Measurements from ENCODE around the gene PKIB. TPM values are rescaled to one million over a fixed set of nuclear protein-coding genes. Genes with fewer than 3 reads are reported as not detected.

The PKIB gene
- total and polyA plus RNA-seq, 3 donors from 2014 or later: 1.4 to 5.0 (median 3.3) TPM

DNA sequence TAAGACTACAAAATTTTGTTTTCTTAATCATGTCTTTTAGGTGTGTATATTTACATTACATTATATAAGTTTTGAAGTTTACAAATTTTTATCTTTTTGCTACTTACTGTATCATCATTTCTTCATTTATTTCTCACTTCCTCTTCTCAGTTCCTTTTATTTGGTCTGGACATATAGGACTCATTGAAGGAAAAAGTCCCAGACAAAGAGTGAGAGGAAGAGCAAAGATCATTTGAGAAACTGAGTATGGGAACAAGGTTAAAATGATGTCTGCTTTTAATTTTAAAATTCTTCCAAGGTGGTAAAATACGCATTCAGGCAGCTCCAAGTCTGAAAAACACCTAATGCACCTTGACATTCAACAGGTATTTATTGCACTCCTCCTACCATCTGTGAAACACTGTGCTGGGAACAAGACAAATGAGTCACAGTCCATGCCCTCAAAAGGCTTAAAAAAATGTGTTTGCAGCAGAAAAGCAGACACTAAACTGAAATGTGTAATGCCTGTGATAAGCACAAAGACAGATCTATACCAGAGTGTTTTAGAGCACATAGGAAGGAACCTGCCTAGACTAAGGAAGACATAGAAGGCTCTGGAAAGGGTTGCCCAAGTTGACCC lies 63.2 kb downstream of the PKIB start:
- Histone ChIP-seq H3K27me3 (no peaks in the 10 kb centered on the region), H3K4me1 (no peaks in the 10 kb centered on the region), H3K27ac (no peak overlapping the region), H3K36me3 (ENCODE audit: low read depth, missing control alignments) (no peaks in the 10 kb centered on the region), H3K9me3 (no peaks in the 10 kb centered on the region), H3K4me3 (no peak overlapping the region)
- intact Hi-C loops (cut with DNase I; ENCODE audit: low total_unique reads): no loop called here
- no peak for DNase-seq
- TF ChIP-seq POLR2A (IDR thresholded peaks at IDR 0.05): no peak
- TF ChIP-seq, protein P1, sequence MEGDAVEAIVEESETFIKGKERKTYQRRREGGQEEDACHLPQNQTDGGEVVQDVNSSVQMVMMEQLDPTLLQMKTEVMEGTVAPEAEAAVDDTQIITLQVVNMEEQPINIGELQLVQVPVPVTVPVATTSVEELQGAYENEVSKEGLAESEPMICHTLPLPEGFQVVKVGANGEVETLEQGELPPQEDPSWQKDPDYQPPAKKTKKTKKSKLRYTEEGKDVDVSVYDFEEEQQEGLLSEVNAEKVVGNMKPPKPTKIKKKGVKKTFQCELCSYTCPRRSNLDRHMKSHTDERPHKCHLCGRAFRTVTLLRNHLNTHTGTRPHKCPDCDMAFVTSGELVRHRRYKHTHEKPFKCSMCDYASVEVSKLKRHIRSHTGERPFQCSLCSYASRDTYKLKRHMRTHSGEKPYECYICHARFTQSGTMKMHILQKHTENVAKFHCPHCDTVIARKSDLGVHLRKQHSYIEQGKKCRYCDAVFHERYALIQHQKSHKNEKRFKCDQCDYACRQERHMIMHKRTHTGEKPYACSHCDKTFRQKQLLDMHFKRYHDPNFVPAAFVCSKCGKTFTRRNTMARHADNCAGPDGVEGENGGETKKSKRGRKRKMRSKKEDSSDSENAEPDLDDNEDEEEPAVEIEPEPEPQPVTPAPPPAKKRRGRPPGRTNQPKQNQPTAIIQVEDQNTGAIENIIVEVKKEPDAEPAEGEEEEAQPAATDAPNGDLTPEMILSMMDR (IDR thresholded peaks at IDR 0.05): no peak
- WGBS, 2 donors: 88 to 89% methylated on average over 1 of the region's 1 CpG

DNA sequence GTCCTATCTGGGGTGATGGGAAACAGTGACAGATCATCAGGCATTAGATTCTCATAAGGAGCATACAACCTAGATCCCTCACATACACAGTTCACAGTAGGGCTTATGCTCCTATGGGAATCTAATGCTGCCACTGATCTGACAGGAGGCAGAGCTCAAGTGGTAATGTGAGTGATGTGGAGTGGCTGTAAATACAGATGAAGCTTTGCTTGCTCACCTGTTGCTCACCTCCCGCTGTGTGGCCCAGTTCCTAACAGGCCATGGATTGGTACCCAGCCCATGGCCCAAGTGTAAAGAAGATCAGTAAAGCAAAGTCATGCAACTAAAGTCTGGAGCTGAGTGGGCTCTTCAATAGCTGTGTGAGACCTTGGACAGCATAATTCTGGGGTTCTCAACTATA lies 65.9 kb downstream of the PKIB start:
- H3K4me1 ChIP-seq: no peaks in the 10 kb centered on the region
- TF ChIP-seq, protein P1 (IDR thresholded peaks at IDR 0.05): no peak
- H3K27ac ChIP-seq: no peak overlapping the region
- intact Hi-C loops (cut with DNase I; ENCODE audit: low total_unique reads): no loop called here
- no peak for DNase-seq
- H3K27me3 ChIP-seq: no peaks in the 10 kb centered on the region
- H3K4me3 ChIP-seq: no peak overlapping the region
- WGBS, 2 donors: 100% methylated on average over 1 of the region's 1 CpG
- H3K36me3 ChIP-seq (ENCODE audit: low read depth, missing control alignments): no peaks in the 10 kb centered on the region
- H3K9me3 ChIP-seq: no peaks in the 10 kb centered on the region

DNA sequence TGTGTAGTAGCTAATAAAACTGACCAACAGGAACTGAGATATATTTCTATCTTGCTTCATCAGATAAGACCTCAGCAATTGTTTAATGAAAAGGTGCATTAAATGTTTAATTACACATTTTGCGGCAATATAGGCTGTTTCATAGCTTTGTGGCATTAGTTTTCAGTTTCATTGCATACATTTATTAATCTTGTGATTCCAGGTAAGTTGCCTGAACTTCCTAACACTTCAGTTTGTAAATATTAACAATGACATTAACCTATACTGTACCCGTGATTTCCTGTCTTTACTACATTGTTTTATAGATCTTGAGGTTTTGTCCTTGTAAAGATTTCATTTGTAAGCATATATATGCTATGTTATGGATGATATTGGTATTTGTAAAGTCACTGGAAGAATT lies 66.5 kb downstream of the PKIB start:
- DNase-seq: no peak
- H3K27ac ChIP-seq: no peak overlapping the region
- intact Hi-C loops (cut with DNase I; ENCODE audit: low total_unique reads): no loop called here
- H3K9me3 ChIP-seq: no peaks in the 10 kb centered on the region
- H3K4me3 ChIP-seq: no peak overlapping the region
- H3K27me3 ChIP-seq: no peaks in the 10 kb centered on the region
- TF ChIP-seq, protein P1 (IDR thresholded peaks at IDR 0.05): no peak
- TF ChIP-seq POLR2A (IDR thresholded peaks at IDR 0.05): no peak
- H3K36me3 ChIP-seq (ENCODE audit: low read depth, missing control alignments): no peaks in the 10 kb centered on the region
- WGBS, 2 donors: 80 to 88% methylated on average over 2 of the region's 2 CpGs
- no peaks in the 10 kb centered on the region for H3K4me1 ChIP-seq

DNA sequence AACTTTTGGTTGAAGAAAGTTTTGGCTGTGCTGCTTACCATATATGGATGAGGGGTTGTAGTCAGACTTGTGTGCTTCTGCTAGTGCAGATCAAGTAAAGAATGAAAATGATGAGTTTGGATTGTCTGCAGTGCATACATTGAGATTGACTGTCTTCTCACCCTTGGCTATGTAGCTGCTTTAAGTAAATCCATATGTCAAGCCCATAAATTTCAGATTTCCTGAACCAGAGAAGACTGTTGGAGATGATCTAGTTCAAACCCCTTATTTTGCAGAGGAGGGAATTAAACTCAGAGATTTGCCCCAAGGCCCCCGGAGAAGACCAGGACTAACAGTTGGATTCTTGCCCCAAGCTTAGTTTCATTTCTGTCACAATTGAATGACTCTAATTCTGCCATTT lies 67.2 kb downstream of the PKIB start:
- TF ChIP-seq, protein P1 (IDR thresholded peaks at IDR 0.05): no peak
- no peak for TF ChIP-seq POLR2A (IDR thresholded peaks at IDR 0.05)
- intact Hi-C loops (cut with DNase I; ENCODE audit: low total_unique reads): no loop called here

DNA sequence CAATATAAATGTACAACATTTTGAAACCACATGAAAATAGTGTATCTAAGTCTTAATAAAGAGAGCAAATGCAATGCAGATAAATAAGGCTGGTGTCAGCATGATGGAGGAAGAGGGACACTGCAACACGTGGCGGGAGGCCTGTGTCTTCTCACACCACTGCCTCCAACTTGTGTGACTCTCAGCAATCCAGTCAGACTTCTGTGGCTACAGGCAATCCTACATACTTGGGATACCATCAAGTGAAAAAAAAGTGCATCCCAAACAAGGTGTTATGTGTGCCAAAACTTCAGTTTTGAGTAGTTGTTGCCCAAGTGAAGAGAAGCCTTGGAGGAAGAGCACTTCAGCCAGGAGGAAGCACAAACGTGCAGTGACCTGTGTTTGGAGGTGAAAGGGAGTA lies 68.6 kb downstream of the PKIB start:
- TF ChIP-seq, protein P1 (IDR thresholded peaks at IDR 0.05): no peak
- no peak for TF ChIP-seq POLR2A (IDR thresholded peaks at IDR 0.05)

More for the DNA sequence above, 67.2 kb downstream of the PKIB start:
- Histone ChIP-seq H3K4me1 (no peaks in the 10 kb centered on the region), H3K9me3 (no peaks in the 10 kb centered on the region), H3K4me3 (no peak overlapping the region), H3K27me3 (no peaks in the 10 kb centered on the region), H3K27ac (no peak overlapping the region), H3K36me3 (ENCODE audit: low read depth, missing control alignments) (no peaks in the 10 kb centered on the region)
- no peak for DNase-seq
- 79 to 96% methylated on average over 1 of the region's 1 CpG for WGBS, 2 donors

More for the DNA sequence above, 68.6 kb downstream of the PKIB start:
- DNase-seq: no peak
- Histone ChIP-seq H3K4me3 (no peak overlapping the region), H3K27me3 (no peaks in the 10 kb centered on the region), H3K9me3 (no peaks in the 10 kb centered on the region), H3K4me1 (no peaks in the 10 kb centered on the region), H3K36me3 (ENCODE audit: low read depth, missing control alignments) (no peaks in the 10 kb centered on the region), H3K27ac (no peak overlapping the region)
- intact Hi-C loops (cut with DNase I; ENCODE audit: low total_unique reads): no loop called here
- WGBS, 2 donors: 74 to 76% methylated on average over 3 of the region's 3 CpGs

Measured in testis (tissue), 3 donors.